GM10266 (cell line): ENCODE results near the gene B4GAT1.
A peak's percentile ranks its signal among the peaks of the same experiment; 100 is the strongest.

Source experiments
- DNase-seq: peaks from one replicate; pipeline ENCODE4 v3.0.0; 2012; ENCODE audit errors: extremely low spot score
- TF ChIP-seq, protein P1 (sequence below): IDR thresholded peaks from 2 replicates; pipeline ENCODE4 v1.5.1; 2012; ENCODE audit warnings: mild to moderate bottlenecking, low read depth; ENCODE audit not compliant: control insufficient read depth, insufficient read depth; ENCODE audit errors: missing control alignments

B4GAT1 gene

DNA sequence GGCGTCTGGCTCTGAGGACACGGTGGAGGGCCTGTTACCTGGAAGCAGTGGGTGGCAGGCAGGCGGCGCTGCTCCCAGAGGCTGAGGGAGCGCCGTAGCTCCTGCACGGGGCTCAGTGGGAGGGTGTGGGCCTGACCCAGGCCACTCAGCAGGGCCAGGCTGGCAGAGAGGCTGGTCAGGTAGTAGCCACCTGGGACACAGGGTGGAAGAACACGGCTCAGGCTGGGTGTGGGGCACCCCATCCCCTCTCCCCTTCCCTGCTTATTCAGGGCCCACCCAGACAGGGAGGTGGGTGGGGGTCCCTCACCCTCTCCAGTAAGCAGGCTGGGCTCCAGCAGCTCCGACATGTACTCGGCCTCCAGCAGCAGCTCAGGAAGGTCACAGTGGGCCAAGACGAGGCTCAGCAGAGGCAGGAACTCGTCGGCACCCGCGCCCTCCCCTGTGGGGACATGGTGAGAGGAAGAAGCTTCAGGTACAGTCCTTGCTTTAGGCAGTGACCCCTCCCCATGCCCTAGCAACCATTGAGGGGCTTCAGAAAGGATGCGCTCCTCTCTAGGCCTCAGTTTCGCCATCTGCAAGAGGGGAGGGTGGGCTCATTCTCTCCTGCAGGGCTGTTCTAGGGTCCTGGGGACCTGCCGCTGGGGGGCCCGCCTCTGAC is 14.1 kb downstream of the B4GAT1 start:
- no peak for DNase-seq
- TF ChIP-seq, protein P1, sequence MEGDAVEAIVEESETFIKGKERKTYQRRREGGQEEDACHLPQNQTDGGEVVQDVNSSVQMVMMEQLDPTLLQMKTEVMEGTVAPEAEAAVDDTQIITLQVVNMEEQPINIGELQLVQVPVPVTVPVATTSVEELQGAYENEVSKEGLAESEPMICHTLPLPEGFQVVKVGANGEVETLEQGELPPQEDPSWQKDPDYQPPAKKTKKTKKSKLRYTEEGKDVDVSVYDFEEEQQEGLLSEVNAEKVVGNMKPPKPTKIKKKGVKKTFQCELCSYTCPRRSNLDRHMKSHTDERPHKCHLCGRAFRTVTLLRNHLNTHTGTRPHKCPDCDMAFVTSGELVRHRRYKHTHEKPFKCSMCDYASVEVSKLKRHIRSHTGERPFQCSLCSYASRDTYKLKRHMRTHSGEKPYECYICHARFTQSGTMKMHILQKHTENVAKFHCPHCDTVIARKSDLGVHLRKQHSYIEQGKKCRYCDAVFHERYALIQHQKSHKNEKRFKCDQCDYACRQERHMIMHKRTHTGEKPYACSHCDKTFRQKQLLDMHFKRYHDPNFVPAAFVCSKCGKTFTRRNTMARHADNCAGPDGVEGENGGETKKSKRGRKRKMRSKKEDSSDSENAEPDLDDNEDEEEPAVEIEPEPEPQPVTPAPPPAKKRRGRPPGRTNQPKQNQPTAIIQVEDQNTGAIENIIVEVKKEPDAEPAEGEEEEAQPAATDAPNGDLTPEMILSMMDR = no peak

DNA sequence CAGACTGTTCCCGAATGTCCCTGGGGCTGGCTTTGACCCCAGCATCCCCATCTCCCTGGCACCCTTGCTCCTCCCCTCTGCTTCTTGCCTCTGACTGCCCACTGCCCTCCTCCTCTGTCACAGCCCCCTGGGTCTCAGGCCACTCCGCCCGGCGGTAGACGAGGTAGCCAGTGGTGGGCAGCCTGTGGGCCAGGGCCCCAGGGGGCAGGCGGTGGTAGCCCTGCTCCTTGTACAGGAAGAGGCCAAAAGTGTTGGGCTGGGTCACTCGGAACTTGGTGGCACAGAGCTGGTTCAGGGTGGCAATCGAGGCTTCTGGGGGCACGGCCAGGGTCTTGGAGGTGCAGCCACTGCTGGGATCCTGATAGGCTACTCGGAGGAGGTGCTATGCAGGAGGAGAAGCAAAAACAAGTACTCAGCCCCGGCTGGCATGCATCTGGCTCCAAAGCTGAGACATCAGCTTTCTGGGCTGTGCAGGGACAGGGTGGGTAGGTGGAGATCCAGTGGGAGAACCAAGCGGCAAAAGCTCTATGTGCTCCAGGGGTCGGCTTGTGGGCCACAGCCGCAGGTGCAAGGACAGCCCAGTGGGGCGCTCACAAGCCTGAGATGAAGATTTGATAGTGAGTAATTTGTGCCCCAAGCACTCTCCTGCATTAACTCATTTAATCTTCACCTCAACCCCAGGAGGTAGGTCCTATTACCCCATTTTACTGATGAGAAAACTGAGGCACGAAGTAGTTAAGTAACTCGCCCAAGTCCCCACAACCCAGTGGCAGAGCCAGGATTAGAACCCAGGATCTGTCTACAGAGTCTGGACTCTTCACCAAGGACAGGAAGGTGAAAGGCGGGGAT is 14.8 kb downstream of the B4GAT1 start:
- DNase-seq = no peak
- TF ChIP-seq, protein P1 = no peak

DNA sequence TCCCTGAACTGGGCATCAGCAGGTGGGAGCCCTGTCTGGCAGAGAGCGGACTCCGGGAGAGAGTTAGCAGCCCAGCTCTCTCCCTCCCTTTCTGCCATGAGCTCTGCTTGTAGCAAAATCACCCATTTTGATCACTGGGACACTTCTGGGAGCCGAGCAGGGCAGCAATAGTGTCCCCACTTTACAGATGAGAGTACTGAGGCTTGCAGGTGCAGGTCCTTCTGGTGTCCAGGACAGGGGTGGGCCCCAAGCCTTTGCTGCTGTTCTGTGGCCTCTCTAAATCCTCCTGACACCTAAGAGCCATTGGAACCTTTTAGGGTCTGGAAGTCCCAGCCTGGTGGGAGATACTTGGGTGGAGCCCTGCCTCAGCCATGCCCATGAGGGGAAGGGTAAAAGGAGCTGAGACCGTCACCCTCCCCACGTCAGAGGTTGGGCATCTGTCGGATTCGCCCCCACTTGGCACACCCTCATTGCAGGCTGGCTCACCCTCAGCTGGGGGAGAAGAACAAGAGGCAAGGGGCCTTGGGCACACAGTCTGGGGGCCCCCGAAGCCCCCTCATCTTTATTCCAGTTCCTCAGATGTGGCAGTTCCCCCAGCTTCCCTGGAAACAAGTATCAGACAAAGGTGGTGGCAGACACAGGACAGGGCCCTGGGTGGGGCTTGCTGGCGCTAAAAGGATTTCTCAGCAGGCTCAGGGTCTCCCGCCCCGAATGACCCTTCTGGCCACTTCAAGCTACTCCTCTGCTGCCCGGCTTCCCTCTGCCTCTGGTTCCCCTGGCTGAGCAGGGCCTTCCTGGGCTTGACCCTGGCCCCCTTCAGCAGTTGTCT is 15.7 kb downstream of the B4GAT1 start:
- TF ChIP-seq, protein P1 = no peak
- DNase-seq = no peak

DNA sequence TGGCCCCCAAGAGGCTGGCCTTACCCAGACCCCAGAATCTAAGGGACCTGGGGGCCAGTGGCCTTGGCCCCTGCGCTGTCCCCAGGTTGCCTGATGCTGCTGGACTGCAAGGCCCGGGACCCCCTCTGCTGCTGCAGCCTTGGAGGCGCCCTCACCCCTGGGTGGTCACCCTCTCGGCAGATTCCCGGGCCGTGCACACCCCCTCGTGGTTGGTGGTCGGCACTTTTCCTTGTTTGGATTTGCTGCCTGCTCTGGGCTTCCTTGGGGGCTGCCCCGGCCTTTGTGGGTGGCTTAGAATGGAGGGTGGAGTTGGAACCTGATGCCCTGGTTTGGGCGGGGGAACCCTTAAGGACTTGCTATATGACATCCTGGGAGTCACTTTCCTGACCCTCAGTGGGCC is 16.5 kb downstream of the B4GAT1 start:
- DNase-seq = no peak
- TF ChIP-seq, protein P1 = no peak

DNA sequence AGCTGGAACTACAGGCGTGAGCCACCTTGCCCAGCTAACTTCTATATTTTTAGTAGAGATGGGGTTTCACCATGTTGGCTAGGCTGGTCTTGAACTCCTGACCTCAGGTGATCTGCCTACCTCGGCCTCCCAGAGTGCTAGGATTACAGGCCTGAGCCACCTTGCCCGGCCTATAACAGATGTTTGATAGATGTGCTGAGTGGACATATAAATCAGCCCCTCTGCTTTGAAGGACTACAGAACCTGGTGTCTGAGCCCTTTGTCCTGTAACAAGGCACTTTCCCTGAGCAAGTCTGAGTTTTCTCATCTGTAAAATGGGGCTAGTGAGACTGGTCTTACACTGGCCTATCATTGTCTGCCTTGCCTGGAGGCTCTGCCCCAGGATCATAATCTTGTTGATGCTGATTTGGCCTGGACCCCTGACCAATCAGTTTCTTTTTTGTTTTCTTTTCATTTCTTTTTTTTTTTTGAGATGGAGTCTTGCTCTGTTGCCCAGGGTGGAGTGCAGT is 18.2 kb downstream of the B4GAT1 start:
- no peak for DNase-seq
- TF ChIP-seq, protein P1 = no peak

DNA sequence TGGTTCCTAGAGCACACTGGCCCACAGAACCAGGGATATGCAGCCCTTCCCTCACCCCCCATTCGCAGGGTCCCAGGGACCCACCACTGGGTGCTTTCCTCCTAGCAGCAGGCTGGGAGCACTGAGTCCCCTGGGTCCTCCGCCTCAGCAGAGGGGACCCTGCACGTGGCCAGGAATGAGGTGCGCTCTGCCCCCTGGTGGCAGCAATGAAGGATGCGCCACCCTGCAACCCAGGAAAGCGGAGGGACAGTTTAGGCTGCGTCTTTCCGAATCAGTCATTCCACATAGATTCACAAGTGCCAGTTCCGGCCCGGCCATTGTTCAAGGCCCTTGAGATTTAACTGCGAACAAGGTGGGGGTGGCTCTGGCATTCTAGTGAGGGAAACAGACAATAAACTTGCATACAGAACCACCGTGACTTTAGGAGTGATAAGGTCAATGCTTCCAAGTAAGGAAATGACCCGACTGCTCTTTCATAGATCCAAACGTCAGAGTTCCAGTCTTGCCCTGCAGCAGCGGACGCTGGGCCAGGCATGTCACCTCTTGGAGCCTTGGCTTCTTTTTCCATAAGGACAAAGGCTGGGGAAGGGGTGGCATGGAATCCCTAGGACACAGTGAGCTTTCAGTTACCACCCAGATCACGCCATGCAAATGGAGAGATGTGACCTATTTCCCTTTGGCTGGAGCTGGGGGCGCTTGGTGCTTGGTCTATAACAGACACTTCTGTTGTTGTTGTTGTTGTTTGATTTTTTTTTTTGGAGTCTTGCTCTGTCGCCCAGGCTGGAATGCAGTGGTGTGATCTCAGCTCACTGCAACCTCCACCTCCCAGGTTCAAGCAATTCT is 18.9 kb downstream of the B4GAT1 start:
- DNase-seq = peak; percentile 89
- TF ChIP-seq, protein P1 = peak; percentile 95
